DMS 273 treated with DMSO at 0.1 percent for 48 hours (cell line): ENCODE results near the gene FKBP14.
"Not testable (repeated sequence)": the region's sequence is repeated elsewhere in the genome, so short reads cannot be mapped to it uniquely, and the experiment has no call there.

Experiments used
- DNase-seq: peaks from one replicate; lab custom pipeline; 2025; lab: John Stamatoyannopoulos, UW

FKBP14 gene, protein sequence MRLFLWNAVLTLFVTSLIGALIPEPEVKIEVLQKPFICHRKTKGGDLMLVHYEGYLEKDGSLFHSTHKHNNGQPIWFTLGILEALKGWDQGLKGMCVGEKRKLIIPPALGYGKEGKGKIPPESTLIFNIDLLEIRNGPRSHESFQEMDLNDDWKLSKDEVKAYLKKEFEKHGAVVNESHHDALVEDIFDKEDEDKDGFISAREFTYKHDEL

DNA sequence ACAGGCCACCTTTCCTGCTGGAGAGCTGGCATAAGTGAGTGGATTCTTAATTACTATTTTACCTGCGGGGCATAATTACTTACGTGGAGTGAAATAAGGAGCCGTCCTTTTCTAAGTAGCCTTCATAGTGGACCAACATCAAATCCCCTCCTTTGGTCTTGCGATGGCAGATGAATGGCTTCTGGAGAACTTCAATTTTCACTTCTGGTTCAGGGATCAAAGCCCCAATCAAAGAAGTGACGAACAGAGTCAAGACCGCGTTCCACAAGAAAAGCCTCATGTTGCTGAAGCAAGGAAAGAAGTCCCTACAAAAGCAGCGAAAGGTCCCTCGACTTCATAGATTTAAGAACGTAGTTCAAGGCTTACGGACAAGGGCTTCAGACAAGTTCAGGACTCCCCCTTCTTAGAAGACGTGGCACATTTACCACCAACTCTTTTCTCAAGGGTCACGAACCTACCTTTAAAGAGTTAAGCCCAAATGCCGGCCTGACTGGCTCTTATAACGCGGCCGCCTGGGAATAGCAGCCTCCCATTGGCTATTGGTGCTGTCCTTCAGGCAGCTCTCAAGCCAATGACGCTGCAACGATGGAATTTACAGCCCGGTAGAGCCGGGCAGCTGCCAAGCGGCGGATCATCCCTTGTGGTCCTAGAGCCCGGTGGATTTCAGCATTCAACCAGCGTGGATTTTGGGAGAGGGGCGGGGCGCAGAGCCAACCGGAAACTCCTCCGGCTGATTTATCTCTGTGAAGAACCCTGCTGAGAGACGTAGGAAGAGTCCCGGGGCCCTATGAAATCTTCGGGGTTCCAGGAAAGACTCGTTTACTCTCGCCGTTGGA, at the start of gene FKBP14:
TSS of gene FKBP14 (minus strand) at position 474 of the 836 bp plus-strand sequence. CDS start at position 280, 194 bp downstream.
- peak; percentile 100 for DNase-seq

DNA sequence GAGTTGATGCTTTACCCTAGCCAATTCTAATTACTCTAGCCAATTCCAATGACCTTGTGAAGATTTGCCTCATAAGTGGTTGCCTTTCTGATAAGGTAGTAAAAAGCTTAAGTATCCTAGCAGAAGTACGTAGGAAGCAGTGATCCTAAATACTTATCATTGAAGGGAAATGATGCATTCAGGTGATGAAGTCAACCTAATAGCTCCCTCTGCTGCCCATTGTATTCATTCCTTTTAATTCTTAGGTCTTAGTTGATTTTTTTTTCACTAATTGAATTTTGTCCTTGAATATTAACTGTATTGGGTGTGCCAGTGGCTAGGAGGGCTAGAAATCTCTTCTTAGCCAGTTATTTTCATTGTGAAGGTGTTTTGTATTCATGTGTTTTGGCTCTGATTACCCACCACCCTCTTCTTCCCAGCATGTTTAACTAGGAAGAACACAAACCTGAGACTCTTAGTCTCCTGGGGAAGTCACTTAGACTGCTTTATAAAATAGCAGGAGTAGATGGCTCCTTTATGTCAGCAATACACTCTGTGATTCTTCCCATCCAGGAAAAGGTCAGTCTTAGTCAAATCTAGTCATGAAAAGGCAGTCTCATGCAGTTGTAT, 48.0 kb upstream of the FKBP14 start:
- DNase-seq, result peak; percentile 51

DNA sequence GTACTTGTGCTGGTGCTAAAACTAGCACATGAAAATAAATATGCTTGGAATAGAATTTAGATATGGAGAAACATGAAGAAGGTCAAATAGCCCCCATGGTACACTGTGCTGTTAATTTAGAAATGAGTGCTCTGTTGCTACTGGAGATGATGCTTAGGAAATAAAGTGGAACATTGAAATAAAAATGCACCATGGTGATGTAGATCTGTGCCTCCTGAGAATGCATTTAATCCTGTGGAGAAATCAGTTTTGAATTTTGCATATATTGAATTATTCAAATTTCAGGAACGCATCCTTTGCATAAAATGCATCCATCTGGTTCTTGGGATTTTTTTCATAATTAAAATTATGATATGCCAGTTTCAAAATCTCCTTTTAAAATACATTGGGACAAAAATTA, 46.2 kb upstream of the FKBP14 start:
- DNase-seq, result no peak

GRCh38 chr7:30070052-30070451, 43.5 kb upstream of the FKBP14 start:
- no peak for DNase-seq

DNA sequence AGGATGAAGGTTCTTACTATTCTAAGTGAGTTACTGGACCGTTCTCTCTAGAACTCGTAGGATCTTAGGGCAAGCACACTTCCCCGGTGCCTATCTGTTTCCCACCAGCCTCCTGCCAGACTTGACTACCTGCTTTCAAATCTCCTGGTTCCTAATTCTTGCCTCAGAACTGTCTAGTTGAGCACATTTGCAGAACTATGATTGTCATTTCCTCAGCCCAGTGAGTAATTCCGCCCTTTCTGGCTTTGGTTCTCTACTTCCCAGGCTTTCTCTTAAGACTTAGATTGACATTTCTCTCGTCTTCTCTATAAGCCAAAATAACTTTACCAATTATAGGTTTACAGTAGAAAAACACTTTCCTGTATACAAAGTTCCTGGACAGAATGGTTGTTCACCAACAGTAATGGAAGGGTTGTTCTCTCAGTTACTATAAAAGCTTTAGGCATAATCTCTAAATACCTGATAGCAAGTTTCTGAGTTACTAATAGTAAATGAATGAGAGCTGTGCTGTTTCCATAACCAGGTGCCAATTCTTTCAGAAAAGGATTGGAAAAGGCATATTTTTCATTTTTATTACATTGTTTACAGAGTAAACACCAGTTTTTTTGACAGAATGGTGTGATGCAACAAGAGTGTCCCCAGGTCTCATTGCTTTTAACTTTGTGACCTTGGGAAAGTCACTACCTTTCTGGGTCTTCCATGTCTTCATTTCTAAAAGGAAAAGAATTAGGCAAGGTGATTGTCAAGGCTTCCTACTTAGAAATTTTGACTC, 42.8 kb upstream of the FKBP14 start:
- DNase-seq, result no peak

- DNase-seq, result no peak
Observed at GRCh38 chr7:30068117-30068516, 41.6 kb upstream of the FKBP14 start.

GRCh38 chr7:30066687-30067086, 40.2 kb upstream of the FKBP14 start:
- DNase-seq, result no peak

DNA sequence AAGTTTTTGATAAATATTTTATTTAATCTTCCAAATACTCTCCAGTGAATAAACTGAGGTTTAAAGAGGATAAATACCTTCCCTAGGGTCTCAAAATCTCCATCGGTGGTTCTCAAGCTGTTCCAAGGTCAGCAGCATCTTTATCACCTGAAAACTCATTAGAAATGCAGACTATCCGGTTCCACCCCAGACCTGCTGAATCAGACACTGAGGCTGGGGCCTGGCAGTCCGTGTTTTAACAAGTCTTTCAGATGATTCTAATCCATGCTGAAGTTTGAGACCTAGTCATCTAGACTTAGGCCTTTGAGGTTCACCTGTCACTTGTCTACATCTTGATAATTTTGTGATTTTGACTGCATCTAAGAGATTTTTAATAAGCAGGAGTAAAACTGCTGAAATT, 39.2 kb upstream of the FKBP14 start:
- DNase-seq, result no peak

GRCh38 chr7:30062587-30062986, 36.1 kb upstream of the FKBP14 start:
- DNase-seq, result peak; percentile 55

GRCh38 chr7:30061786-30062185, 35.3 kb upstream of the FKBP14 start:
- not testable (repeated sequence) for DNase-seq

DNA sequence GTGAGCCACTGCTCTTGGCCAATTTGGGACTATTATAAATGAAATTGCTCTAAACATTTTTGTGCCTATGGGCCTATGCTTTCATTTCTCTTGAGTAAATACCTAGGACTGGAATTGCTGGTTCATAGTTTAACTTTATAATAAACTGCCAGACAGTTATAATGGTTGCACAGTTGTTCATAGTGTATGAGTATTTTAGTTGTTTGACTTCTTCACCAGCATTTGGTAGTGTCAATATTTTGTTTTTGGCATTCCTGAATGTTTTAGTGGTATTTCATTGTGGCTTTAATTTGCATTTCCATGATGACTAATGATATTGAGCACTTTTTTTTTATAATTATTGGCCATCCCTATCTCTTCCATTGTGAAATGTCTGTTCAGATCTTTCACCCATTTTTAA, 31.2 kb upstream of the FKBP14 start:
- no peak for DNase-seq

DNA sequence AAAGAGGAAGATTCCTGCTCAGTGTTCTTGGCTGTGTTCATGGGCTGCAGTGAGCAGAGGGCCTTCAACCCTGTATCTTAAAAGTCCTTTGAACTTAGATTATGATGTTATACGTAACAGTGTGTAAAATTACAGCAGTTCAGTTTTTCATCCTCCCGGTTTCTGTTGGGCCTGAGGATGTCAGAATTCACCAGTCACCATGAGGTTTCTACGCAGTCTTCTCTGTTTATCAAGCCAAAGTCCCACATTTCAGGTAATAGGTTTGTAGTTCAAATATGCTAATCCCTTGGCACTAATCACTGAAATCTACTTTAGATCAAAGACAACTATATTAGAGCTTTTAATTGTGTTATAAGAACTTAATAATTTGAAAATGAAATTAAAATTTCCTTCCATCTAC, 26.6 kb upstream of the FKBP14 start:
- DNase-seq, result no peak

DNA sequence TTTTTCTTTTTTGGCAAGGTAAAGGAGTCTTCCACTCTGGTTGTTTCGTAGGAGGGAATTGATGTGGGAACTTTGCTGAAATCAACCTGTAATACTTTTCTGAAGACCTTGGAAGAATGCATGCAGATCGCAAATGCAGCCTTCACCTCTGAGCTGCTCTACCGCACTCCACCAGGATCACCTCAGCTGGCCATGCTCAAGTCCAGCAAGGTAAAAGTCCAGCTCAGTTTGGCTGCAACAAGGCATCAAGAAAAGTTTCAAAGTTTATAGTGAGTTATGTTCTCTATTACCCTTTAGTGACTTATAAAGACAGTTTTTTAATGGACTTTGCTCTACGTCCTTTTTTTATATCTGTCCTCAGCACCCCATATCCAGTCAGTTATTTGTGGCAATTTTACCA, 22.7 kb upstream of the FKBP14 start:
- DNase-seq, result no peak

DNA sequence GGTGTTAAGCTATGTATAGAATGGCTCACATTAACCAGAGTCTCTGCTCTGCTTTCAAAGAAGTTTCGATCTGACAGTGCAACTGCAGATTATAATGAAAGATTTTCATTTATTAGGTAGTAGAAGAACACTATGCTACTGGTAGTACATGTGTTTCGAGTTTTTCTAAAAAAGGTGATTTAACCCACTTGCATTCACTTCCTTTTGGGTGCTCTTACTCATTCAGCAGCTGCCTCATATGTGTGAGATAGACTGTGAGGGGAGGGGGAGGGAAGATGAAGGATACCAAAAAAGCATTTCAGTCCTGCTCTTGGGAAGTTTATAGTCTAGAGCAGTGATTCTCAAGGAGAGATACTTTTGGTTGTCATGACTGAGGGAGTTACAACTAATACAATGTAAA, 22.1 kb upstream of the FKBP14 start:
- DNase-seq, result no peak

- DNase-seq, result no peak
Observed at GRCh38 chr7:30047124-30047523, 20.6 kb upstream of the FKBP14 start.

GRCh38 chr7:30046127-30046770, 19.7 kb upstream of the FKBP14 start:
- no peak for DNase-seq

GRCh38 chr7:30041526-30042269, 15.2 kb upstream of the FKBP14 start:
- DNase-seq, result no peak

DNA sequence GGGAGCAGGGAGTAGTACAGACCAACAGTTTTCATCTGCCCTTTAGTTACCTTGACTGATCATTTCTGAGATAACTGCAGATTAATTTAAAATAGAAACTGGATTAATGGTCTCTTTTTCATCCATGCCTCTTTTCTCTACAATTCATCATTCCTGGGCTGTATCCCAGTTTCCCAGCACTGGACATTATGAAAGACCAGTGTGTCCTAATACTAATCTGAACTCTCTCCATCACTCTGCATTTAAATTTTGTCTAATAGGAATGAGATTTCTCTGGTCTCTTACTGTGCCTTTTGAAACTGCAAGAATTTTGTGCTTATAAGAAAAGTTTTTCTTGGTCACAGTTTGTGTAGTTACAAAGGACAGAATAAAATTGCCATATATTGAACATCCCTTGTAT, 14.4 kb upstream of the FKBP14 start:
- DNase-seq, result no peak

DNA sequence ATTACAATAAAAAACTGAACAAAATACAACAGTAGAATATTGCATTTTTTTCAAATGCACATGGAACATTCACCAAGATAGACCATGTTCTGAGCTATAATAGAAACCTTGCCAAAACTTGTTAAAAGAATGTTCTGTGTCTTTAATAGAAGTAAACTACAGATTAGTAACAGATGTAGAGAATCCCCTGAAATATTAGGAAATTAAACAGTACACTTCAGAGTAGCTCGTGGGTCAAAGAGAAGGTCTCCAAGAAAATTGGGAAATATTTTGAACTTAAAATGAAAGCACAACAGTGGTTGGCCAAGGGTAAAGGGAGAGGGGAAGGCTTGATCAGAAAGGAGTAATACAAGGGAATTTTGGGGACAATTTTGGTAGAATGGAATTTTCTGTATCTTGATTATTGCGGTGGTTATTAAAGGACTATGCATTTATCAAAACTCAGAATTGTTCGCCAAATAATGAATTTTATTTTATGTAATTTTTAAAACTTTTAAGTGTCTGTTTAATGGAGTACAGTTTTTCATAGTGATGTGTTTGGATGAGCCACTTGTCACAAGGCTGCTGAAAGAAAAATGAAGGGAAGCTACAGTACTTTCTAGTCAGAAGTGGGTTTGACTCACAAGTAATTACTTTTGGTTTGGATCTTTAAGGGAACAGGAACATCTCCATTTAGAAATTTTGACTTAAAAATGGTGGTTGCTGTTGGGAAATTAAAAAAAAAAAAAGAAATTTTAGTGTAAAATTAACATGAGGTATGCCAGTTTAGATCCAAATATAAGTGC, 11.9 kb upstream of the FKBP14 start:
- no peak for DNase-seq

DNA sequence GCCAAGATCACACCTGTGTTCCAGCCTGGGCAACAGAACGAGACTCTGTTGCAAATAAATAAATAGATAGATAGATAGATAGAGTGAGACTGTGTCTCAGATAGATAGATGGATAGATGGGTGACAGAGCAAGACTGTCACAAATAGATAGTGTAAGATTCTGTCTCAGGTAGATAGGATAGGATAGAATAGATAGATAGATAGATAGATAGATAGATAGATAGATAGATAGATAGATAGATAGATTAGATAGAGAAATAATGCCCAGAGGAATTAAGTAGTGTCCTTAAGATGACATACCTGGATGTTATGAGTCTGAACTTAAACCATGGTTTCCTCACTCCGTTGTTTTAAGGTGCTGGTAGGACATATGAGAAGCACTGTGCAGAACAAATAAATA, 9.7 kb upstream of the FKBP14 start:
- no peak for DNase-seq
